ENCODE measurements around the gene MRRF.

MRRF gene

GRCh38 chr9:122302237-122303093 lies 37.8 kb downstream of the MRRF start:
- Histone ChIP-seq H3K79me1 (replicated peaks; ENCODE audit: low read length, poor library complexity, severe bottlenecking) (peaks cover 19% of the 10 kb centered on the region), H3K4me3 (ENCODE audit: insufficient read depth in 1 of 2, low read depth in 1 of 2, low read length in 2 of 2) (no peak overlapping the region), H4K8ac (ENCODE audit: low read length) (no peak overlapping the region), H3K14ac (ENCODE audit: low read length in 2 of 2) (no peak overlapping the region), H3K4me1 (ENCODE audit: control insufficient read depth, insufficient read depth, low read depth, low read length) (peaks cover 14% of the 10 kb centered on the region), H2BK15ac (ENCODE audit: low read depth, poor library complexity, severe bottlenecking) (no peak overlapping the region), H2BK120ac (ENCODE audit: low read depth, low read length) (no peak overlapping the region), H3K4ac (ENCODE audit: low read depth in 1 of 2, low read length in 2 of 2) (no peak overlapping the region), H3K23ac (ENCODE audit: low read length in 2 of 2) (no peak overlapping the region), H2AK5ac (ENCODE audit: low read length, severe bottlenecking) (no peak overlapping the region), H3K9me3 (ENCODE audit: control insufficient read depth, low read length) (no peaks in the 10 kb centered on the region), H2BK12ac (ENCODE audit: low read length in 2 of 2) (no peak overlapping the region), H3K18ac (ENCODE audit: low read depth in 1 of 2, low read length in 2 of 2) (no peak overlapping the region), H3K27me3 (ENCODE audit: control insufficient read depth in 1 of 2, insufficient read depth in 1 of 2, low read length in 2 of 2) (no peaks in the 10 kb centered on the region), H3K9ac (ENCODE audit: low read length) (no peak overlapping the region), H2BK5ac (ENCODE audit: low read depth, low read length, poor library complexity, severe bottlenecking) (no peak overlapping the region), H2AFZ (ENCODE audit: low read depth, low read length) (no peak overlapping the region), H3K27ac (ENCODE audit: low read length, poor library complexity, severe bottlenecking) (no peak overlapping the region), H3K36me3 (ENCODE audit: control insufficient read depth in 1 of 2, insufficient read depth in 2 of 2, low read depth in 1 of 2, low read length in 2 of 2) (peaks cover 9 to 67% of the 10 kb centered on the region in 2 experiments), H4K91ac (ENCODE audit: low read length) (no peak overlapping the region), H3K4me2 (ENCODE audit: low read length, poor library complexity, severe bottlenecking) (no peak overlapping the region)
- no peak for DNase-seq
- 60% methylated on average over 1 of the region's 5 CpGs for WGBS

- H2BK12ac ChIP-seq (ENCODE audit: low read length in 2 of 2): peak overlapping the region; percentile 49 to 51
- peak overlapping the region; percentile 35 for H4K91ac ChIP-seq (ENCODE audit: low read length)
- WGBS: 81% methylated on average over 5 of the region's 5 CpGs
- no peak overlapping the region for H2BK15ac ChIP-seq (ENCODE audit: low read depth, poor library complexity, severe bottlenecking)
- H3K4me3 ChIP-seq (ENCODE audit: insufficient read depth in 1 of 2, low read depth in 1 of 2, low read length in 2 of 2): no peak overlapping the region
- no peak overlapping the region for H3K9ac ChIP-seq (ENCODE audit: low read length)
- H3K18ac ChIP-seq (ENCODE audit: low read depth in 1 of 2, low read length in 2 of 2): peak overlapping the region in 1 of 2 experiments; percentile 40
- H3K27ac ChIP-seq (ENCODE audit: low read length, poor library complexity, severe bottlenecking): peak overlapping the region; percentile 18
- no peak overlapping the region for H3K4me2 ChIP-seq (ENCODE audit: low read length, poor library complexity, severe bottlenecking)
- peak overlapping the region; percentile 42 for H2BK120ac ChIP-seq (ENCODE audit: low read depth, low read length)
- DNase-seq: peak; percentile 23
- H3K4me1 ChIP-seq (ENCODE audit: control insufficient read depth, insufficient read depth, low read depth, low read length): peaks cover 20% of the 10 kb centered on the region
- peak overlapping the region; percentile 66 for H4K8ac ChIP-seq (ENCODE audit: low read length)
- peaks cover 7% of the 10 kb centered on the region for H3K79me1 ChIP-seq (replicated peaks; ENCODE audit: low read length, poor library complexity, severe bottlenecking)
- peak overlapping the region; percentile 30 for H2AK5ac ChIP-seq (ENCODE audit: low read length, severe bottlenecking)
- peak overlapping the region in 1 of 2 experiments; percentile 73 for H3K14ac ChIP-seq (ENCODE audit: low read length in 2 of 2)
- no peak overlapping the region for H3K23ac ChIP-seq (ENCODE audit: low read length in 2 of 2)
- peaks cover 3 to 76% of the 10 kb centered on the region in 2 experiments for H3K36me3 ChIP-seq (ENCODE audit: control insufficient read depth in 1 of 2, insufficient read depth in 2 of 2, low read depth in 1 of 2, low read length in 2 of 2)
- H2BK5ac ChIP-seq (ENCODE audit: low read depth, low read length, poor library complexity, severe bottlenecking): no peak overlapping the region
- H3K9me3 ChIP-seq (ENCODE audit: control insufficient read depth, low read length): no peaks in the 10 kb centered on the region
- no peaks in the 10 kb centered on the region for H3K27me3 ChIP-seq (ENCODE audit: control insufficient read depth in 1 of 2, insufficient read depth in 1 of 2, low read length in 2 of 2)
- H2AFZ ChIP-seq (ENCODE audit: low read depth, low read length): no peak overlapping the region
- H3K4ac ChIP-seq (ENCODE audit: low read depth in 1 of 2, low read length in 2 of 2): no peak overlapping the region
These were observed 42.4 kb downstream of the MRRF start for GRCh38 chr9:122307061-122307460.

GRCh38 chr9:122307925-122308324 lies 43.2 kb downstream of the MRRF start:
- H3K36me3 ChIP-seq (ENCODE audit: control insufficient read depth in 1 of 2, insufficient read depth in 2 of 2, low read depth in 1 of 2, low read length in 2 of 2): peaks cover 3 to 77% of the 10 kb centered on the region in 2 experiments
- peak overlapping the region; percentile 18 for H3K27ac ChIP-seq (ENCODE audit: low read length, poor library complexity, severe bottlenecking)
- peaks cover 7% of the 10 kb centered on the region for H3K79me1 ChIP-seq (replicated peaks; ENCODE audit: low read length, poor library complexity, severe bottlenecking)
- H3K14ac ChIP-seq (ENCODE audit: low read length in 2 of 2): no peak overlapping the region
- H3K18ac ChIP-seq (ENCODE audit: low read depth in 1 of 2, low read length in 2 of 2): no peak overlapping the region
- H2BK15ac ChIP-seq (ENCODE audit: low read depth, poor library complexity, severe bottlenecking): no peak overlapping the region
- no peak overlapping the region for H2AFZ ChIP-seq (ENCODE audit: low read depth, low read length)
- H2AK5ac ChIP-seq (ENCODE audit: low read length, severe bottlenecking): peak overlapping the region; percentile 67
- H3K4ac ChIP-seq (ENCODE audit: low read depth in 1 of 2, low read length in 2 of 2): no peak overlapping the region
- H2BK5ac ChIP-seq (ENCODE audit: low read depth, low read length, poor library complexity, severe bottlenecking): no peak overlapping the region
- no peaks in the 10 kb centered on the region for H3K9me3 ChIP-seq (ENCODE audit: control insufficient read depth, low read length)
- no peak overlapping the region for H4K8ac ChIP-seq (ENCODE audit: low read length)
- H2BK120ac ChIP-seq (ENCODE audit: low read depth, low read length): no peak overlapping the region
- H3K27me3 ChIP-seq (ENCODE audit: control insufficient read depth in 1 of 2, insufficient read depth in 1 of 2, low read length in 2 of 2): no peaks in the 10 kb centered on the region
- peak; percentile 24 for DNase-seq
- H3K4me2 ChIP-seq (ENCODE audit: low read length, poor library complexity, severe bottlenecking): no peak overlapping the region
- H3K9ac ChIP-seq (ENCODE audit: low read length): no peak overlapping the region
- no peak overlapping the region for H3K23ac ChIP-seq (ENCODE audit: low read length in 2 of 2)
- H2BK12ac ChIP-seq (ENCODE audit: low read length in 2 of 2): no peak overlapping the region
- no peak overlapping the region for H3K4me3 ChIP-seq (ENCODE audit: insufficient read depth in 1 of 2, low read depth in 1 of 2, low read length in 2 of 2)
- peaks cover 20% of the 10 kb centered on the region for H3K4me1 ChIP-seq (ENCODE audit: control insufficient read depth, insufficient read depth, low read depth, low read length)
- WGBS: 100% methylated on average over 1 of the region's 1 CpG
- no peak overlapping the region for H4K91ac ChIP-seq (ENCODE audit: low read length)

DNA sequence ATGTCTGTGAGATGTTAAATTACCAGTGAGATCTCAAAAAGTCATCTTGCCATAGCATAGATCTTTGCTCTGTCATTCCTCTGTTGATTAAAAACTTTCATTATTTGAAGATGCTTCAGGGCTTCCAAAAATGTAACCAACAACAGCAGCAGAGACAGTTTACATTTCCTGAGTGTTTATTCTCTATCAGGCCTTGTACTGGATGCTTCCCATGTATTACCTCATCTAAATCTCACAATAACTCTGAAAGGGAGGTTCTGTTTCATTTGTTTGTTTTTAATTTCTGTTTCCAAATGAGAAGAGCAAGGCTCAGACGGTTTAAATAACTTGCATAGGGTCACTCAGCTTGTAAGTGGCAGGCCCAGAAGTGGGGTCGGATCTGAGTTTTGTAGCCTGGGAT lies 45.2 kb downstream of the MRRF start:
- peak; percentile 27 for DNase-seq
- no peak overlapping the region for H4K91ac ChIP-seq (ENCODE audit: low read length)
- no peak overlapping the region for H2AFZ ChIP-seq (ENCODE audit: low read depth, low read length)
- no peak overlapping the region for H3K4ac ChIP-seq (ENCODE audit: low read depth in 1 of 2, low read length in 2 of 2)
- H2AK5ac ChIP-seq (ENCODE audit: low read length, severe bottlenecking): no peak overlapping the region
- WGBS: 83% methylated on average over 2 of the region's 2 CpGs
- H3K27me3 ChIP-seq (ENCODE audit: control insufficient read depth in 1 of 2, insufficient read depth in 1 of 2, low read length in 2 of 2): no peaks in the 10 kb centered on the region
- H3K4me1 ChIP-seq (ENCODE audit: control insufficient read depth, insufficient read depth, low read depth, low read length): peaks cover 11% of the 10 kb centered on the region
- H3K4me2 ChIP-seq (ENCODE audit: low read length, poor library complexity, severe bottlenecking): no peak overlapping the region
- no peak overlapping the region for H3K27ac ChIP-seq (ENCODE audit: low read length, poor library complexity, severe bottlenecking)
- no peak overlapping the region for H3K23ac ChIP-seq (ENCODE audit: low read length in 2 of 2)
- H2BK12ac ChIP-seq (ENCODE audit: low read length in 2 of 2): no peak overlapping the region
- H3K36me3 ChIP-seq (ENCODE audit: control insufficient read depth in 1 of 2, insufficient read depth in 2 of 2, low read depth in 1 of 2, low read length in 2 of 2): peaks cover 7 to 89% of the 10 kb centered on the region in 2 experiments
- no peak overlapping the region for H2BK5ac ChIP-seq (ENCODE audit: low read depth, low read length, poor library complexity, severe bottlenecking)
- no peak overlapping the region for H3K14ac ChIP-seq (ENCODE audit: low read length in 2 of 2)
- H3K9me3 ChIP-seq (ENCODE audit: control insufficient read depth, low read length): no peaks in the 10 kb centered on the region
- no peak overlapping the region for H2BK120ac ChIP-seq (ENCODE audit: low read depth, low read length)
- no peak overlapping the region for H3K4me3 ChIP-seq (ENCODE audit: insufficient read depth in 1 of 2, low read depth in 1 of 2, low read length in 2 of 2)
- no peak overlapping the region for H4K8ac ChIP-seq (ENCODE audit: low read length)
- H2BK15ac ChIP-seq (ENCODE audit: low read depth, poor library complexity, severe bottlenecking): no peak overlapping the region
- peaks cover 12% of the 10 kb centered on the region for H3K79me1 ChIP-seq (replicated peaks; ENCODE audit: low read length, poor library complexity, severe bottlenecking)
- H3K18ac ChIP-seq (ENCODE audit: low read depth in 1 of 2, low read length in 2 of 2): no peak overlapping the region
- H3K9ac ChIP-seq (ENCODE audit: low read length): no peak overlapping the region
